Subcutaneous abdominal adipose tissue (tissue), 5 donors: ENCODE measurements around the gene SNED1.
"Not testable (repeated sequence)": the region's sequence is repeated elsewhere in the genome, so short reads cannot be mapped to it uniquely, and the experiment has no call there.

Source experiments
- H3K27ac ChIP-seq: one replicate; pipeline ENCODE4 v1.7.0; 2013; ENCODE audit warnings: low read depth, mild to moderate bottlenecking, inconsistent platforms, low read length, moderate library complexity
- H3K27me3 ChIP-seq, 5 donors: one replicate each; pipeline ENCODE4 v1.7.0; 2013; ENCODE audit warnings: low read length in 5 of 5, inconsistent platforms in 1 of 5; ENCODE audit not compliant: control insufficient read depth in 5 of 5, insufficient read depth in 4 of 5
- H3K36me3 ChIP-seq, 5 donors: one replicate each; pipeline ENCODE4 v1.7.0; 2013; ENCODE audit warnings: low read length in 5 of 5; ENCODE audit not compliant: control insufficient read depth in 5 of 5, insufficient read depth in 5 of 5
- H3K4me1 ChIP-seq, 5 donors: one replicate each; pipeline ENCODE4 v1.7.0; 2013; ENCODE audit warnings: low read length in 5 of 5, mild to moderate bottlenecking in 3 of 5, moderate library complexity in 1 of 5; ENCODE audit not compliant: control insufficient read depth in 5 of 5, insufficient read depth in 5 of 5
- H3K4me3 ChIP-seq, 5 donors: one replicate each; pipeline ENCODE4 v1.7.0; 2013; ENCODE audit warnings: low read length in 5 of 5, low read depth in 1 of 5
- H3K9ac ChIP-seq, 5 donors: one replicate each; pipeline ENCODE4 v1.7.0; 2013; ENCODE audit warnings: low read length in 5 of 5, mild to moderate bottlenecking in 4 of 5, moderate library complexity in 3 of 5
- H3K9me3 ChIP-seq, 5 donors: one replicate each; pipeline ENCODE4 v1.7.0; 2013; ENCODE audit warnings: low read length in 5 of 5; ENCODE audit not compliant: control insufficient read depth in 5 of 5
- donor health status: healthy.
- donor health status: healthy.
- donor health status: healthy.
- donor health status: healthy.
- donor health status: healthy.

SNED1 gene

DNA sequence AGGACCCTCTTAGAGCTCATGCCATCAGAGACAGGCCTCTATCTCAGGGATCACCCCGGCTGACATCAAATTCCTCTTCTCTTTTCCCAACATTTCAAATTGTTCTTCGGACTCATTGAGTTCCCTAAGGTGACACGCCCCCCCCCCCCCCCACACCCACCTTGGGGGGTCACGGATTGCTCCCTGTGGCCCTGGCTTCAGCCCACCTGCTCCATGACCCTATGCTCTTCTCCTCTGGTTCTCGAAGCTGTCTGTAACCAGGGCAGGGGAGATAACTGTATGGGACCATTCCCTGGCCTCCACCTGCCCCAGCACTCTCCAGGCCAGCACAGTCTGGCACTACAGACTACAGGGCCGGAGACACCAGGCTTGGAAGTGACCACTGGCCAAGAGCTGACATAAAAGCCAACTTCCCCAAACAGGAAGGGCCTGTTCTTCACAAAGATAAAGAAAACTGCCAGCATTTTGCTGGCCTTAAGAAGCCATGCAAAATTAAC lies 96.6 kb downstream of the SNED1 start:
- no peak overlapping the region for H3K27ac ChIP-seq

DNA sequence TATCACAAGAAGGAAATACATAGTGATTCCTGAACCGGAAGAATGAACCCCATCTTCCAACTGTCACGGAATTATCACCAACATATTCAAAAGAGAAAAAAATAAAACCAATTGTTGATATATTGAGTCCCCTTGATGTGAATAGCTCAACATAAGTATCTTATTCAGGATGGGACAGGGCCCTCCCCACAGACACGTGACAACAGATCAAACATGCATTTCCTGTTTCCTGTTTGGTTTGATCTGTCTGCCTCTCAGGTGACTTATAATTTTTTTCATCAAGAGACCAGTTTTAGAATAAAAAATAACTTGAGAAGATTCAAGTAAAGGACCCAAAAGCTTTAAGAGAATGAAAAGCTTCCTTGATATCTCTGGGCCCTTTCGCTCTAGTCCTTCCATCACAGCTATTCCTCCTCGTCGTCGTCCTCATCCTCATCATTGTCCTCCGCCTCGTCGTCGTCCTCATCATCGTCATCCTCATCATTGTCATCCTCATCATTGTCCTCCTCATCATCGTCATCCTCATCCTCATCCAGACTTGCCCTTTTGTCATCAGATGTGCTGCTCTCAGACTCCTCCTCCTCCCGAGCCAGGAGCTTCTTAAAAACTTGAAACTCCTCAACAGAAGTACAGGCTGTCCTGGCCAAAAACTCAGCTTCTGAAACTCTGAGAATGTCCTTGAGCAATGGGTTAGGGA lies 97.3 kb downstream of the SNED1 start:
- peaks cover 0 to 36% (median 29%) of the 10 kb centered on the region in 5 donors for H3K4me1 ChIP-seq
- no peak overlapping the region for H3K9ac ChIP-seq
- no peak overlapping the region for H3K4me3 ChIP-seq
- H3K9me3 ChIP-seq, result no peaks in the 10 kb centered on the region
- H3K27me3 ChIP-seq, result no peaks in the 10 kb centered on the region
- H3K27ac ChIP-seq, result no peak overlapping the region
- H3K36me3 ChIP-seq, result peaks cover 12 to 86% (median 70%) of the 10 kb centered on the region in 5 donors

More for the DNA sequence above, 96.6 kb downstream of the SNED1 start:
- H3K27me3 ChIP-seq, result no peaks in the 10 kb centered on the region
- H3K9ac ChIP-seq, result no peak overlapping the region
- H3K9me3 ChIP-seq, result no peaks in the 10 kb centered on the region
- peaks cover 0 to 35% (median 27%) of the 10 kb centered on the region in 5 donors for H3K4me1 ChIP-seq
- H3K4me3 ChIP-seq, result no peak overlapping the region
- peaks cover 12 to 87% (median 73%) of the 10 kb centered on the region in 5 donors for H3K36me3 ChIP-seq

DNA sequence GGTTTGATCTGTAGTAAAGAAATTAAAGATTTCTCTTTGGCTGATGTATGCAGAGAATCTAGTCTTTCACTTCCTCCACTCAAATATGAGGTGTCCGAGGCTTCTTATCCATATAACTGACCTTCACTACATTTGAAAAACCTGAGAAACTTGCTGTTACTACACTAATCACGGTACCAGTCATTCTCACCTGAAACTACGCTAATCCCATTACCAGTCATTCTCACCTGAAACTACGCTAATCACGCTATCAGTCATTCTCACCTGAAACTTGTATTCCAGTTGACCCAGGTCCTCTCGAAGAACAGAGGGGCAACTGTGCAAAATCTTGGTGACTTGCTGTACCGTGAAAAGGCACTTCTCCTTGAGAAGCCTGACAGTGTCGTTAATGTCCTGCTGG lies 98.6 kb downstream of the SNED1 start:
- Histone ChIP-seq H3K9me3 (no peaks in the 10 kb centered on the region), H3K27ac (no peak overlapping the region), H3K27me3 (no peaks in the 10 kb centered on the region), H3K9ac (no peak overlapping the region), H3K4me3 (no peak overlapping the region), H3K4me1 (peaks cover 3 to 39% (median 32%) of the 10 kb centered on the region in 5 donors), H3K36me3 (peaks cover 12 to 74% (median 60%) of the 10 kb centered on the region in 5 donors)

DNA sequence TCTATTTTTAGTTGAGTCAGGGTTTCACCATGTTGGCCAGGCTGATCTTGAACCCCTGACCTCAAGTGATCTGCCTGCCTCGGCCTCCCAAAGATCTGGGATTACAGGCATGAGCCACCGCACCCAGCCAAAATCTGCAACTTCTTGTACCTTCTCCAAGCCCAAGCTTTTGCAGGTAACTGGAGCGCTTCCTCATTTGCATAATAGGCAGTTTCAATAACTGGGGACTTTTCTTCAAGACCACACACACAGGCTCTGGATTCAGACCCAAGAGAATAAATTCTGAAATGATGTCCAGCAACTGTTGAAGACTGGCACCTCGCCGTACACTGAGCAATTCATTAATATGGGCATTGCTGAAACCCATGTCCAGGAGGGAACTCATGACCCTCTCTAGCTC lies 100.8 kb downstream of the SNED1 start:
- no peaks in the 10 kb centered on the region for H3K9me3 ChIP-seq
- no peak overlapping the region for H3K4me3 ChIP-seq
- no peaks in the 10 kb centered on the region for H3K27me3 ChIP-seq
- H3K9ac ChIP-seq, result no peak overlapping the region
- H3K4me1 ChIP-seq, result peaks cover 3 to 31% (median 25%) of the 10 kb centered on the region in 5 donors
- no peak overlapping the region for H3K27ac ChIP-seq
- peaks cover 12 to 51% (median 38%) of the 10 kb centered on the region in 5 donors for H3K36me3 ChIP-seq

DNA sequence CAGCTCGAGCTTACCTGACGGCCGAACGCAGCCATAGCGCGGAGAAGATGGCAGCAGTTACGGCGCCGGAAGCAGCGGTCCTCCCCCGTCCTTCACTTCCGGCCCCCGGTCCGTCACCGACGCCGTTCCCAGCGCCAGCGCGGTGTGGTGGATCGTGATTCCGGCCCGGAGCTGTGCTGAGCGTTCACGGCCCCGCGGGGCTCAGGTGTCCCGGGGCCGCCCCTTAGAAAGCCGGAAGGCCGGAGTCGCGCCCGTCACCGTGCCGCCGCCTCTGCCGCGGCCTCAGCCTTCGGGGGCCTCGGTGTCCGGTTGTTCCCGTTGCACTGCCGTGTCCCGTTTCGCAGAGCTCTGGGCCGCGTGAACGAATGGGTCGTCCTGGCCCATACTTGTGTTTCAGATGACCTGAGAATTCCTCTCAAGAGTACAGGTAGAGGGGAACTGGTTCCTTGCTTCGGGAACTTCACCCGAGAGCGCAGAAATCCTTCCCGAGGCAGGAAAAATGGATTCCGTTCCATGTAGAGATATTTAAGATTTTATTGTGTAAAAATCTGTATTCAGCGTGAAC lies 103.9 kb downstream of the SNED1 start, which contains the start of gene MTERF4:
TSS of gene MTERF4 (minus strand) at position 49 of the 565 bp plus-strand sequence. CDS start at position 35, 14 bp downstream.
- peak within 1 kb of the TSS; percentile 84 to 99 (median 91) for H3K9ac ChIP-seq

DNA sequence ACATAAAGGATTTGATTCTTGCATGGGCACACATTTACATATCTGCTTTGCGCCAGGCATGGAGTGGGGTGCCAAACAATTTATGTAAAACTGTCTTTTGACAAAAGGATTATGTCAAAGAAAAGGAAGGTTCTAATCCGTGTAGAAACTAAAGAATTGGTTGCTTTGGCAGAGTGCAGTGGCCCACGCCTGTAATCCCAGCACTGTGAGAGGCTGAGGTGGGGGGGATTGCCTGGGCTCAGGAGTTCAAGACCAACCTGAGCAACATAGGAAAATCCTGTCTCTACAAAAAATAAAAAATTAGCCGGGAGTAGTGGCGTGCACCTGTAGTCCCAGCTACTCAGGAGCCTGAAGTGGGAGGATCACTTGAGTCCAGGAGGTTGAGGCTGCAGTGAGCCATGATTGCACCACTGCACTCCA lies 104.8 kb downstream of the SNED1 start:
- Histone ChIP-seq H3K4me1 (peaks cover 3 to 30% (median 24%) of the 10 kb centered on the region in 5 donors), H3K27ac (no peak overlapping the region), H3K36me3 (peaks cover 0 to 16% (median 11%) of the 10 kb centered on the region in 5 donors), H3K9me3 (no peaks in the 10 kb centered on the region), H3K4me3 (peak overlapping the region; percentile 90 to 95 (median 93)), H3K27me3 (no peaks in the 10 kb centered on the region), H3K9ac (peak overlapping the region in 4 of 5 donors; percentile 84 to 99 (median 94))

More for the DNA sequence above, 103.9 kb downstream of the SNED1 start, which contains the start of gene MTERF4:
- Histone ChIP-seq H3K9me3 (no peaks in the 10 kb centered on the region), H3K27ac (peak within 1 kb of the TSS; percentile 80), H3K4me3 (peak within 1 kb of the TSS; percentile 90 to 95 (median 93)), H3K27me3 (no peaks in the 10 kb centered on the region), H3K36me3 (peaks cover 0 to 21% (median 17%) of the 10 kb centered on the region in 5 donors), H3K4me1 (peaks cover 3 to 30% (median 24%) of the 10 kb centered on the region in 5 donors)

DNA sequence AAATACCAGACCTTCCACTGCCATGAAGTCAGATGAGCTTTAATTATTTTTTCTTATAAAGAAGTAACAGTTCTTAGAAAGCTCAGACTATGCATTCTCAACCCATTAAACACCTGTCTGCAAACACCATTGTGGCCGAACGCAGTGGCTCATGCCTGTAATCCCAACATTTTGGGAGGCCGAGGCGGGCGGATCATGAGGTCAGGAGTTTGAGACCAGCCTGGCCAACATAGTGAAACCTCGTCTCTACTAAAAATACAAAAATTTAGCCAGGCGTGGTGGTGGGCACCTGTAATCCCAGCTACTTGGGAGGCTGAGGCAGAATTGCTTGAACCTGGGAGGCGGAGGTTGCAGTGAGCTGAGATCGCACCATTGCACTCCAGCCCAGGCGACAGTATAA lies 106.2 kb downstream of the SNED1 start:
- H3K36me3 ChIP-seq, H3K9ac ChIP-seq, H3K27me3 ChIP-seq, H3K4me3 ChIP-seq, H3K27ac ChIP-seq, H3K9me3 ChIP-seq: not testable (repeated sequence)
- peaks cover 7 to 31% (median 26%) of the 10 kb centered on the region in 5 donors for H3K4me1 ChIP-seq

DNA sequence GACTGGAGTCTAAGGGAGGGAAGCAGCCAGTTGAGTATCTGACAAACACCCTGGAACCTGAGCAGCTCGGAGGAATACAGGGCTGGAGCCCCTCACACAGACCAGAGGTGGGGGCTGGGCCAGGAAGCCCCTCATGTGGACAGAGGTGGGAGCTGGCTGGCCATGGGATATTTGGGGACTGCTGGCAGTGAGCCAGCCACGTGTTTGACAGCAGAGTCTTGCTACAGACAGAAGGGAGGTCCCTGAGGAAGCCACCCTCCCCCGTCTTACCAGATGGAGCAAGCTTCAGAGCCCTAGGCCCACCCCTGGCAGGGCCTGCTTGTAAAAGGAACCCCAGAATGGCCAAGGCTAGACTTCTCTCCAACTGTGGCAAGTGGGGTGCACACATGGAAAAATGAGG lies 107.2 kb downstream of the SNED1 start:
- Histone ChIP-seq H3K4me3 (no peak overlapping the region), H3K27ac (no peak overlapping the region), H3K4me1 (peaks cover 7 to 30% (median 26%) of the 10 kb centered on the region in 5 donors)

DNA sequence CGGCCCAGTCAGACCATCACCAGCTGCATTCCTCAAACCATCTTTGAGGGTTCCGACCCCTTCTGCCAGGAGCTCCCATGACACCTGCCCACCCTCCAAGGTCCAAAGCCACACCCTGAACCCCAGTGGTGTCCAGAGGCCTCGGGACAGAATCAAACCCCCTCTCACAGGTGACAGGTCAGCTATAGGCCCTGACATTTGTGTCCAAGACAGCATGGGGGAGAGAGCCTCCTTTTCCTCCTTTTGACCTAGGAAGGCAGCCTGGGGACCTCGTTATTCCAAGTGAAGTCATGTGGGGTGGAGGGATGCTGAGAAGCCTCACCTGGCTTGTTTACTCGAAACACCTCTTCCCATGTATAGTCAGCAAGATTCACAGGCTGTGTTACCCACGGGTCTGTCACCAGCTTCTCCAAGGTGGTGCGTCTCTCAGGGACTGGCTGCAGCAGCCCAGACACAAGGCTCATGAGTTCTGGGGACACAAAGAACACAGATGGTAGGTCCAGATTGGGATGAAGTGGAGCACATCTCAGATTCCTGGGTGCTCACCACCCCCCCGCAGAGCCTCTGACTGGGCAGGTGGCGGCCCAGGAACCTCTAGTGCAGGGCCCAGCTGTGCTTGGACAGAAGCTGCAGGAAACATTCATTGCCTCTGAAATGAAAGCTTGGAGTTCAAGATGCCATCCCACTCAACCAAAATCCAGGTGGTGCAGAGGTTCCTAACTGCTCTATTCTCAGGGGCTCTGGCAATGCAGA lies 108.8 kb downstream of the SNED1 start:
- no peak overlapping the region for H3K9ac ChIP-seq
- no peak overlapping the region for H3K4me3 ChIP-seq
- H3K27me3 ChIP-seq, result no peaks in the 10 kb centered on the region
- H3K9me3 ChIP-seq, result no peaks in the 10 kb centered on the region
- H3K27ac ChIP-seq, result no peak overlapping the region
- no peaks in the 10 kb centered on the region for H3K36me3 ChIP-seq
- peaks cover 4 to 21% (median 12%) of the 10 kb centered on the region in 5 donors for H3K4me1 ChIP-seq

More for the DNA sequence above, 107.2 kb downstream of the SNED1 start:
- H3K36me3 ChIP-seq, result no peaks in the 10 kb centered on the region
- H3K27me3 ChIP-seq, result no peaks in the 10 kb centered on the region
- no peak overlapping the region for H3K9ac ChIP-seq
- no peaks in the 10 kb centered on the region for H3K9me3 ChIP-seq
